K562 (cell line): ENCODE data around the gene UBE2S. TPM values are rescaled to one million over a fixed set of nuclear protein-coding genes. Genes with fewer than 3 reads are reported as not detected.

Experiments
- CBX2 ChIP-seq: fragments of 200-600 bp; sonication (generic); IDR thresholded peaks from one replicate; pipeline ENCODE4 v1.6.1; 2012; ENCODE audit warnings: mild to moderate bottlenecking, low read length, inconsistent platforms; ENCODE audit not compliant: insufficient read depth, poor library complexity, severe bottlenecking
- EP400 ChIP-seq: fragments of 450-650 bp; IDR thresholded peaks from 2 replicates; pipeline ENCODE4 v1.6.1; 2017; ENCODE audit warnings: antibody characterized with exemption, mild to moderate bottlenecking, moderate library complexity
- KDM1A ChIP-seq, 2 experiments: fragments of 450-650 bp; IDR thresholded peaks; 2 replicates each; pipeline ENCODE4 v1.6.1; 2016; ENCODE audit warnings: mild to moderate bottlenecking in 2 of 2
- KLF16 ChIP-seq: IDR thresholded peaks from 2 replicates; pipeline ENCODE4 v1.6.1; 2016; ENCODE audit warnings: antibody characterized with exemption
- MCM2 ChIP-seq: fragments of 450-650 bp; IDR thresholded peaks from 2 replicates; pipeline ENCODE4 v1.6.1; 2017; ENCODE audit warnings: low read depth, mild to moderate bottlenecking
- SMAD4 ChIP-seq: fragments of 250-450 bp; sonication (Bioruptor Pico); conservative IDR thresholded peaks from 2 replicates; pipeline ENCODE4 v1.8.0; 2021; ENCODE audit warnings: inconsistent platforms, mild to moderate bottlenecking, moderate library complexity
- XRCC5 ChIP-seq: fragments of 200-400 bp; formaldehyde crosslinking; IDR thresholded peaks from 2 replicates; pipeline ENCODE4 v1.6.1; 2017; ENCODE audit warnings: low read depth, mild to moderate bottlenecking, low read length
- ZNF354B ChIP-seq: fragments of 250-450 bp; sonication (Bioruptor Pico); IDR thresholded peaks from 2 replicates; pipeline ENCODE4 v1.4.0; 2020
- ZNF764 ChIP-seq: fragments of 250-450 bp; sonication (Bioruptor Pico); IDR thresholded peaks from 2 replicates; pipeline ENCODE4 v1.4.0; 2020; ENCODE audit warnings: low read depth, mild to moderate bottlenecking, moderate library complexity
- polyA plus RNA-seq, 8 experiments: library from polyadenylated mRNA; depleted of rRNA in 4 of 8; stranded (reverse) in 5 of 8; unstranded in 3 of 8; fragments of >200 nt; fragmentation: Nextera tagmentation in 2 of 8; fragmentation: Illumina TruSeq in 1 of 8; extraction: Ambion mirVana in 2 of 8; extraction: Trizol in 1 of 8; gene quantifications; 2 replicates each; pipeline versions ENCODE4 v1.2.1 to v1.2.3, GENCODE V29; 2011 to 2014; ENCODE audit warnings: inconsistent platforms in 1 of 8, missing spikeins in 1 of 8
- total RNA-seq, 7 experiments: library from RNA; depleted of rRNA in 6 of 7; stranded (reverse); fragments of >200 nt in 6 of 7; fragmentation: Illumina TruSeq in 2 of 7; extraction: Trizol in 2 of 7; gene quantifications; 2 replicates each; pipeline versions ENCODE4 v1.2.1 to v1.2.3, GENCODE V29; 2011 to 2021; ENCODE audit warnings: low replicate concordance in 1 of 7
- TF ChIP-seq, protein P1 (sequence below), 2 experiments: fragments of 450-650 bp; formaldehyde crosslinking in 1 of 2; IDR thresholded peaks; 2 replicates each; pipeline versions ENCODE4 v1.4.0 to v1.6.1; 2014 to 2020; ENCODE audit warnings: mild to moderate bottlenecking in 2 of 2, borderline replicate concordance in 1 of 2, low read depth in 1 of 2
- TF ChIP-seq, protein P2 (sequence below), 3 experiments: IDR thresholded peaks in 2 of 3; conservative IDR thresholded peaks in 1 of 3; 2 replicates each; pipeline ENCODE4 v1.5.1; 2011 to 2012; ENCODE audit warnings: low read length in 3 of 3, mild to moderate bottlenecking in 3 of 3, control low read depth in 2 of 3, improper control_type of control experiment in 1 of 3, inconsistent platforms in 1 of 3, low read depth in 1 of 3, mixed read lengths in 1 of 3, moderate library complexity in 1 of 3; ENCODE audit not compliant: insufficient read depth in 2 of 3
- TF ChIP-seq, protein P3 (sequence below), 2 experiments: fragments of 200-800 bp in 1 of 2; sonication (Bioruptor generic) in 1 of 2; sonication (generic) in 1 of 2; formaldehyde crosslinking in 1 of 2; IDR thresholded peaks in 1 of 2; conservative IDR thresholded peaks in 1 of 2; 2 replicates each; pipeline versions ENCODE4 v1.5.0 to v1.6.1; 2016 to 2020; ENCODE audit warnings: missing compliant biosample characterization in 1 of 2, missing genetic modification characterization in 1 of 2, missing genetic modification reagents in 1 of 2
- TF ChIP-seq, protein P4 (sequence below): fragments of 250-450 bp; sonication (Bioruptor Pico); IDR thresholded peaks from 2 replicates; pipeline ENCODE4 v1.8.0; 2021; ENCODE audit warnings: borderline replicate concordance, mild to moderate bottlenecking, moderate library complexity; ENCODE audit not compliant: poor library complexity, severe bottlenecking

UBE2S gene
- total and polyA plus RNA-seq, 9 of the 15 experiments (the other 6 are each of a cell fraction or from before 2014, with no cell fraction given): 1.5 to 1,305 (median 157) TPM

DNA sequence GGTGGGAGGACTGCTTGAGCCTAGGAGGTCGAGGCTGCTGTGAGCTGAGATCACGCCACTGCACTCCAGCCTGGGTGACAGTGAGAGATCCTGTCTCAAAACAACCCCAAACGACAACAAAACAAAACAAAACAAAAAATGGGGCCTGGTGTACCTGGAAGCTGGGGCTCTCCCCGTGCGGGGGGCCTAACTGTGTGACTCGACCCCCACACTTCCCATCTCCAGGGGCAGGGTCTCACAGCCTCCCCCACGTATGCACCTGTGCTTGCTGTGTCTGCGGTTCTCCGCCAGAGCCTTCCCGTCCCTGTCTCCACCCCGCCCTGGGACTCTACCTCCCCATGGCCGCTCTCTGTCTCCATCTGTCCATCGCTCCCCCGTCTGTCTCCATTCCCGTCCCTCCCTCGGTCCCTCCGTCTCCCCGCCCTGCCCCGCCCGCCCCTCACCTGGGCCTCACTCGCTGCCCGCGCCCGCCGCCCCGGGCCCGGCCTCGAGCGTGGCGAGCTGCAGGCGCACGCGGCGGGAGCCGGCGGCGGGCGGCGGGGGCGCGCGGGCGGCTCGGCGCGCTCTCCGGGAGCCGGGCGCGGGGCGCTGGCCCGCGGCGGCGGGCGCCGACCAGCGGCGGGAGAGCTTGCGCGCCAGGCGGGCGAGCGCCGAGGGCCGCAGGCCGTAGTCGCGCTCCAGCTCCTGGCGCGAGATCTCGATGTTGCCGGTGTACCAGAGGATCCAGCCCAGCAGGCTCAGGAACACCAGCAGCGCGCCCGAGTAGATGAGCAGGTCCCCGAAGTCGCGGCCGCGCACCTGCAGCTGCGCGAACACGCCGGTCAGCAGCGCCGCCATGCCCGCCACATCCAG is 24.1 kb downstream of the UBE2S start (continued):
- TF ChIP-seq, protein P1, sequence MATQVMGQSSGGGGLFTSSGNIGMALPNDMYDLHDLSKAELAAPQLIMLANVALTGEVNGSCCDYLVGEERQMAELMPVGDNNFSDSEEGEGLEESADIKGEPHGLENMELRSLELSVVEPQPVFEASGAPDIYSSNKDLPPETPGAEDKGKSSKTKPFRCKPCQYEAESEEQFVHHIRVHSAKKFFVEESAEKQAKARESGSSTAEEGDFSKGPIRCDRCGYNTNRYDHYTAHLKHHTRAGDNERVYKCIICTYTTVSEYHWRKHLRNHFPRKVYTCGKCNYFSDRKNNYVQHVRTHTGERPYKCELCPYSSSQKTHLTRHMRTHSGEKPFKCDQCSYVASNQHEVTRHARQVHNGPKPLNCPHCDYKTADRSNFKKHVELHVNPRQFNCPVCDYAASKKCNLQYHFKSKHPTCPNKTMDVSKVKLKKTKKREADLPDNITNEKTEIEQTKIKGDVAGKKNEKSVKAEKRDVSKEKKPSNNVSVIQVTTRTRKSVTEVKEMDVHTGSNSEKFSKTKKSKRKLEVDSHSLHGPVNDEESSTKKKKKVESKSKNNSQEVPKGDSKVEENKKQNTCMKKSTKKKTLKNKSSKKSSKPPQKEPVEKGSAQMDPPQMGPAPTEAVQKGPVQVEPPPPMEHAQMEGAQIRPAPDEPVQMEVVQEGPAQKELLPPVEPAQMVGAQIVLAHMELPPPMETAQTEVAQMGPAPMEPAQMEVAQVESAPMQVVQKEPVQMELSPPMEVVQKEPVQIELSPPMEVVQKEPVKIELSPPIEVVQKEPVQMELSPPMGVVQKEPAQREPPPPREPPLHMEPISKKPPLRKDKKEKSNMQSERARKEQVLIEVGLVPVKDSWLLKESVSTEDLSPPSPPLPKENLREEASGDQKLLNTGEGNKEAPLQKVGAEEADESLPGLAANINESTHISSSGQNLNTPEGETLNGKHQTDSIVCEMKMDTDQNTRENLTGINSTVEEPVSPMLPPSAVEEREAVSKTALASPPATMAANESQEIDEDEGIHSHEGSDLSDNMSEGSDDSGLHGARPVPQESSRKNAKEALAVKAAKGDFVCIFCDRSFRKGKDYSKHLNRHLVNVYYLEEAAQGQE (IDR thresholded peaks at IDR 0.05; ENCODE audit: borderline replicate concordance): no peak
- TF ChIP-seq, protein P1 (CRISPR knock-in tag; IDR thresholded peaks at IDR 0.05; ENCODE audit: low read depth): 0 out of 2 replicates have a peak, but pooled peaks have one; percentile 48
- TF ChIP-seq MCM2: no peak
- TF ChIP-seq ZNF764: no peak
- no peak for TF ChIP-seq CBX2
- TF ChIP-seq KDM1A (IDR thresholded peaks at IDR 0.05): no peak
- TF ChIP-seq ZNF354B (CRISPR knock-in tag): no peak
- TF ChIP-seq, protein P2, sequence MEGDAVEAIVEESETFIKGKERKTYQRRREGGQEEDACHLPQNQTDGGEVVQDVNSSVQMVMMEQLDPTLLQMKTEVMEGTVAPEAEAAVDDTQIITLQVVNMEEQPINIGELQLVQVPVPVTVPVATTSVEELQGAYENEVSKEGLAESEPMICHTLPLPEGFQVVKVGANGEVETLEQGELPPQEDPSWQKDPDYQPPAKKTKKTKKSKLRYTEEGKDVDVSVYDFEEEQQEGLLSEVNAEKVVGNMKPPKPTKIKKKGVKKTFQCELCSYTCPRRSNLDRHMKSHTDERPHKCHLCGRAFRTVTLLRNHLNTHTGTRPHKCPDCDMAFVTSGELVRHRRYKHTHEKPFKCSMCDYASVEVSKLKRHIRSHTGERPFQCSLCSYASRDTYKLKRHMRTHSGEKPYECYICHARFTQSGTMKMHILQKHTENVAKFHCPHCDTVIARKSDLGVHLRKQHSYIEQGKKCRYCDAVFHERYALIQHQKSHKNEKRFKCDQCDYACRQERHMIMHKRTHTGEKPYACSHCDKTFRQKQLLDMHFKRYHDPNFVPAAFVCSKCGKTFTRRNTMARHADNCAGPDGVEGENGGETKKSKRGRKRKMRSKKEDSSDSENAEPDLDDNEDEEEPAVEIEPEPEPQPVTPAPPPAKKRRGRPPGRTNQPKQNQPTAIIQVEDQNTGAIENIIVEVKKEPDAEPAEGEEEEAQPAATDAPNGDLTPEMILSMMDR (IDR thresholded peaks at IDR 0.05 in 2 of 3, conservative IDR thresholded peaks at IDR 0.05 in 1 of 3; ENCODE audit: insufficient read depth in 2 of 3, low read depth in 1 of 3, low read length in 3 of 3): peak in 2 of 3 experiments; percentile 38 to 61; a peak in 4 of 6 replicates
- peak; percentile 45; the same call in 1 of the 2 replicates for TF ChIP-seq EP400
- TF ChIP-seq, protein P3, sequence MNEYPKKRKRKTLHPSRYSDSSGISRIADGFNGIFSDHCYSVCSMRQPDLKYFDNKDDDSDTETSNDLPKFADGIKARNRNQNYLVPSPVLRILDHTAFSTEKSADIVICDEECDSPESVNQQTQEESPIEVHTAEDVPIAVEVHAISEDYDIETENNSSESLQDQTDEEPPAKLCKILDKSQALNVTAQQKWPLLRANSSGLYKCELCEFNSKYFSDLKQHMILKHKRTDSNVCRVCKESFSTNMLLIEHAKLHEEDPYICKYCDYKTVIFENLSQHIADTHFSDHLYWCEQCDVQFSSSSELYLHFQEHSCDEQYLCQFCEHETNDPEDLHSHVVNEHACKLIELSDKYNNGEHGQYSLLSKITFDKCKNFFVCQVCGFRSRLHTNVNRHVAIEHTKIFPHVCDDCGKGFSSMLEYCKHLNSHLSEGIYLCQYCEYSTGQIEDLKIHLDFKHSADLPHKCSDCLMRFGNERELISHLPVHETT (CRISPR knock-in tag; conservative IDR thresholded peaks at IDR 0.05 in 1 of 2, IDR thresholded peaks at IDR 0.05 in 1 of 2): peak in 1 of 2 experiments; percentile 53; a peak in 1 of 4 replicates
- TF ChIP-seq XRCC5: no peak
- TF ChIP-seq KLF16: no peak
- TF ChIP-seq, protein P4, sequence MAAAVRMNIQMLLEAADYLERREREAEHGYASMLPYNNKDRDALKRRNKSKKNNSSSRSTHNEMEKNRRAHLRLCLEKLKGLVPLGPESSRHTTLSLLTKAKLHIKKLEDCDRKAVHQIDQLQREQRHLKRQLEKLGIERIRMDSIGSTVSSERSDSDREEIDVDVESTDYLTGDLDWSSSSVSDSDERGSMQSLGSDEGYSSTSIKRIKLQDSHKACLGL (CRISPR knock-in tag): no peak
- TF ChIP-seq SMAD4 (CRISPR knock-in tag): no peak; the same call in 1 of the 2 replicates
